HG02943 (cell line): ENCODE measurements around the gene CYP2A6.
"Not testable (repeated sequence)": the region's sequence is repeated elsewhere in the genome, so short reads cannot be mapped to it uniquely, and the experiment has no call there.

Source experiments
- ATAC-seq: cut with Tn5 transposase; IDR thresholded peaks from one replicate; pipeline ENCODE4 v1.9.1; 2021; ENCODE audit warnings: mild to moderate bottlenecking, low read depth, moderate library complexity; ENCODE audit not compliant: unreplicated experiment

The CYP2A6 gene, protein sequence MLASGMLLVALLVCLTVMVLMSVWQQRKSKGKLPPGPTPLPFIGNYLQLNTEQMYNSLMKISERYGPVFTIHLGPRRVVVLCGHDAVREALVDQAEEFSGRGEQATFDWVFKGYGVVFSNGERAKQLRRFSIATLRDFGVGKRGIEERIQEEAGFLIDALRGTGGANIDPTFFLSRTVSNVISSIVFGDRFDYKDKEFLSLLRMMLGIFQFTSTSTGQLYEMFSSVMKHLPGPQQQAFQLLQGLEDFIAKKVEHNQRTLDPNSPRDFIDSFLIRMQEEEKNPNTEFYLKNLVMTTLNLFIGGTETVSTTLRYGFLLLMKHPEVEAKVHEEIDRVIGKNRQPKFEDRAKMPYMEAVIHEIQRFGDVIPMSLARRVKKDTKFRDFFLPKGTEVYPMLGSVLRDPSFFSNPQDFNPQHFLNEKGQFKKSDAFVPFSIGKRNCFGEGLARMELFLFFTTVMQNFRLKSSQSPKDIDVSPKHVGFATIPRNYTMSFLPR

GRCh38 chr19:40850277-40850676, at the start of gene CYP2A6:
Gene CYP2A6, minus strand, starts transcription at chr19:40850447. Its CDS starts 21 bp downstream, at chr19:40850426.
- ATAC-seq: not testable (repeated sequence)

DNA sequence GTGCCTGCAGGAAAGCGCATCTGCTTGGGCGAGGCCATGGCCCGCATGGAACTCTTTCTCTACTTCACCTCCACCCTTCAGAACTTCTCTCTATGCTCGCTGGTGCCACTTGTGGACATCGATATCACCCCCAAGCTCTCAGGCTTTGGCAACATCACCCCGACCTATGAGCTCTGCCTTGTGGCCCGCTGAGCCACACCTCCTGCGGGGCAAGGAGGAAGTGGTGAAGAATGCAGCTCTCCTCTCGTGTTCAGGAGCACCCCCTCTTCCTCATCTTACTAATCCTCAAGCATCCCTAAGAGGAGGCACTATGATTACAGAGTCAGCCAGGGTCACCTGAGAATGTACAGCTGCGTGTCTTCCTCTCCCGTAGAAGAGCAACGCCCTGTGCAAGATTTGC, 49.7 kb upstream of the CYP2A6 start:
- not testable (repeated sequence) for ATAC-seq

GRCh38 chr19:40896843-40897789, 46.9 kb upstream of the CYP2A6 start:
- ATAC-seq: not testable (repeated sequence)

DNA sequence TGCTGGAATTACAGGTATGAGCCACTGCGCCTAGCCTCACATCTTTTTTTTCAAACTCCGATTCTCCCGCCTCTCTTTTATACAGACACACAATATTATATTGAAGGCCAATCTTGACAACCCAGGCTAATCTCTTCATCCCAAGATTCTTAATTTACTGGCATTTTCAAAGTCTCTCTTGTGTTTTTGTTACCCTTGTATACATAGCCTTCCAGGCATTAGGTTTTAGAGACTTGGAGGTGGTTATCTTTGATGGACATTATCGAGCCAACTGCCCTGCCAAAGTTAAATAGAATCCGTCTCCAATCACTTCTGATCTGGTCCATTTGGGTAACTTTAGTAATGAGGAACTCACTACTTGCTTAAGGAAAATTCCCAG, 46.2 kb upstream of the CYP2A6 start:
- no peak for ATAC-seq

GRCh38 chr19:40893112-40893511, 42.9 kb upstream of the CYP2A6 start:
- no peak for ATAC-seq

GRCh38 chr19:40889366-40889765, 39.1 kb upstream of the CYP2A6 start:
- no peak for ATAC-seq

- ATAC-seq: no peak
Observed at GRCh38 chr19:40888191-40888590, 37.9 kb upstream of the CYP2A6 start.

GRCh38 chr19:40884187-40884931, 34.1 kb upstream of the CYP2A6 start:
- ATAC-seq: not testable (repeated sequence)

- ATAC-seq: not testable (repeated sequence)
Observed at GRCh38 chr19:40882062-40882461, 31.8 kb upstream of the CYP2A6 start, which contains the start of gene CYP2A7. Gene CYP2A7, minus strand, starts transcription at chr19:40882231. Its CDS starts 21 bp downstream, at chr19:40882210.

GRCh38 chr19:40879349-40879748, 29.1 kb upstream of the CYP2A6 start:
- not testable (repeated sequence) for ATAC-seq

DNA sequence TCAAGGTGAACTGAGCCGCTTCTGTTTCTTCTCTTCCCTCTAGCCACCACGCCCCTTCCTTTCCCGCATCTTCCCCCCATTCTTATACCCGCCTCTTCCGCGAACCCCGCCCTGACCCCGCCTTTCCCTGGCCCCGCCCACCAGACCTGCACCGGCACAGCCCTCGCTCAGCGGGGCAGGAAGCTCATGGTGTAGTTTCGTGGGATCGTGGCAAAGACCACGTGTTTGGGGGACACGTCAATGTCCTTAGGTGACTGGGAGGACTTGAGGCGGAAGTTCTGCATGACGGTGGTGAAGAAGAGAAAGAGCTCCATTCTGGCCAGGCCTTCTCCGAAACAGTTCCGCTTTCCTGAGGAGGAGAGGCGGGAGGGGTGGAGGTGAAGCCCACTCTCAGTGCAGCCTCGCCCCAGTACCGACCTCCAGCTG, 25.3 kb upstream of the CYP2A6 start:
- not testable (repeated sequence) for ATAC-seq

GRCh38 chr19:40874874-40875273, 24.6 kb upstream of the CYP2A6 start:
- not testable (repeated sequence) for ATAC-seq

DNA sequence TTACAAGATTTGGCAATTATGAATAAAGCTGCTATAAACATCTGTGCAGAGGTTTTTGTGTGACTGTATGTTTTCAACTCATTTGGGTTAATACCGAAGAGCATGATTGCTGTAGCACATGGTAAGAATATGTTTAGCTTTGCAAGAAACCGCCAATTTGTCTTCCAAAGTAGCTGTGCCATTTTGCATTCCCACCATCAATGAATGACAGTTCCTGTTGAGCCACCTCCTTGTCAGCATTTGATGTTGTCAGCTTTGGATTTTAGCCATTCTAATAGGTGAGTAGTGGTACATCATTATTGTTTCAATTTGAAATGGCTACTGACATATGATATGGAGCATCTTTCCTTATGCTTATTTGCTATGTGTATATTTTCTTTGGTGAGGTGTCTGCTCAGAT, 23.6 kb upstream of the CYP2A6 start:
- ATAC-seq: not testable (repeated sequence)

DNA sequence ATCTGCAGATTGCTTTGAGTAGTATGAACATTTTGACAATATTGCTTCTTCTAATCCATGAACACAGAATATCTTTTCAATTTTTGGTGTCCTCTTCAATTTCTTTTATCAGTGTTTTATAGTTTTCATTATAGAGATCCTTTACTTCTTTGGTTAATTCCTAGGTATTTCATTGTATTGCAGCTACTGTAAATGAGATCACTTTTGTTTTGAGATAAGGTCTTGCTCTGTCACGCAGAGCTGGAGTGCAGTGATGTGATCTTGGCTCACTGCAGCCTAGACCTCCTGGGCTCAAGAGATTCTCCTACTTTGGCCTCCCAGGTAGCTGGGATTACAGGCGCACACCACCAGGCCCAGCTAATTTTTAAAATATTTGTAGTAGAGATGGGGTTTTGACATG, 22.0 kb upstream of the CYP2A6 start:
- no peak for ATAC-seq

DNA sequence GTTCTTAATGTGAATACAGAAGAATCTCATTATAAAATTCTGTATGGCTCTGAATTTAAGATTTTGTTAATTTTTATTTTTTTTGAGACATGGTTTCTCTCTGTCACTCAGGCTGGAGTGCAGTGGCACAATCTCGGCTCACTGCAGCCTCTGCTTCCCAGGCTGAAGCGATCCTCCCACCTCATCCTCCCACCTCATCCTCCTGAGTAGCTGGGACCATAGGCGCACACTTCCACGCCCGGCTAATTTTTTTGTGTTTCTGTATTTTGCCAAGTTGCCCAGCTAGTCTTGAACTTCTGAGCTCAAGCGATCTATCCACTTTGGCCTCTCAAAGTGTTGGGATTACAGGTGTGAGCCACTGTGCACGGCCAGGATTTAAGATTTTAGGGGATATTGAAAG, 17.5 kb upstream of the CYP2A6 start:
- ATAC-seq: no peak

DNA sequence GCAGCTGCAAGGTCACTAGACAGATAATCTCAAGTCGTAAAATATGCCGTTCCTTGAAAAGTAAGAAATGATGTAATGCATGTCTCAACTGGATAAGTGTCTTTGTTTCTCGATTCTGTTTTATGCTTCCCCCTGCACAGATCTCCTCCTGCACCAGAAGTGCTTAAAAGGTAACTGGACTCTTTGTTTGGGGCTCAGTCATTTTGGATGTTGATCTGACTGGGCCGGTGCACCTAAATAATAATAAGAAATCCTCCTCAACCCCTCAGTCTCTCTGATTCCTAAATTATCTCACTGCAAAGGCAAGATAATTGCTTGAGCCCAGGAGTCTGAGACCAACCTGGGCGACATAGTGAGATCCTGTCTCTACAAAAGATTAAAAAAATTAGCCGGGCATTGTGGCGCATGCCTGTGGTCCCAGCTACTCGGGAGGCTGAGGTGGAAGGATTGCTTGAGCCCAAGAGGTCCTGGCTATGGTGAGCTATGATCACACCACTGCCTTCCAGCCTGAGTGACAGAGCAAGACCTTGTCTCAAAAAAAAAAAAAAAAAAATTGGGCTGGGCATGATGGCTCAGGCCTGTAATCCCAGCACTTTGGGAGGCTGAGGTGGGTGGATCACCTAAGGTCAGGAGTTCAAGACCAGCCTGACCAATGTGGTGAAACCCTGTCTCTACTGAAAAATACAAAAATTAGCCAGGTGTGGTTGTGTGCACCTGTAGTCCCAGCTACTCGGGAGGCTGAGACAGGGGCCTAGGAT, 14.7 kb upstream of the CYP2A6 start:
- ATAC-seq: not testable (repeated sequence)

DNA sequence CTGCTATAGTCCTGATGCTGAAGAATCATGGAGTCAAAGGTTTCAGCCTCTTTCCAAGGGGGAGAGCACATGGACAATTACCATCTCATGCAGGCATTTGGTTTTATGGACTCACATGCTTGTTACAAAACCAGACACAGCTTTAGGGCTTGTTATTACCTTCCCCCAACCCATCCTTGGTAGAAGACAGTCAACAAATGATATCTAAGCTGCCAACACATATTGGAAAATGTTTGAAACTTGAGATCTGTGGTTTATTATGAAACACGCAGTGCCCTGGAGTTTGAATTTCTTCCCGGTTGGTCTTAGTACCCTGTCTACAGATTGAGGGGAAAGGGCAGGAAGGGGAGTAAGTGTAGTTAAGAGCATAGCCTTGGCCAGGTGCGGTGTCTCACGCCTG, 12.5 kb upstream of the CYP2A6 start:
- ATAC-seq: no peak

DNA sequence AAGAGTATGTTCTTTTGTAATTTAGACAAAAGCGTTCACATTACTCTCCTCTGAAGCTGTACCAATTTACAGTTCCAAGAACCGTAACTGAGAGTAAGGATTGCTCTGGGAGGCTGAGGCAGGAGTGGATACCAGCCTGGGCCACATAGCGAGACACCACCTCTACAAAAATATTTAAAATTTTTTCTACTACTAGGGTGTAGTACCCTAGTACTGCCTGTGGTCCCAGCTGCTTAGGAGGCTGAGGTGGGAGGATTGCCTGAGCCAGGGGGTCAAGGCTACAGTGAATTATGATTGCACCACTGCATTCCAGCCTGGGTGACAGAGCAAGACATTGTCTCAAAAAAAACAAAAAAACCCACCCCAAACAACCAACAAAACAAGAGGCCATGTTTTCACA, 12.1 kb upstream of the CYP2A6 start:
- no peak for ATAC-seq

DNA sequence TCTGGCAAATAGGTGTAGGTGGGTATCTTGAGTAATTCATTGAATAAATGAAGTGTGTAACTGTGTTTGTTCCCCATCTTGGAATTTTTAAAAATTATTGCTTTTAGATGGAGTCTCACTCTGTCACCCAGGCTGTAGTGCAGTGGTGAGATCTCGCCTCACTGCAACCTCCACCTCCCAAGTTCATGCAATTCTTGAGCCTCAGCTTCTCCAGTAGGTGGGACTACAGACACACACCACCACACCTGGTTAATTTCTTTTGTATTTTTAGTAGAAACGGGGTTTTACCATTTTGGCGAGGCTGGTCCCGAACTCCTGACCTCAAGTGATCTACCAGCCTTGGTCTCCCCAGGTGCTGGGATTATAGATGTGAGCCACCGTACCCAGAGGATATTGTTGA, 7.9 kb upstream of the CYP2A6 start:
- no peak for ATAC-seq
